SW 1271 (cell line): ENCODE results near the gene AFAP1.
A peak's percentile ranks its signal among the peaks of the same experiment; 100 is the strongest.

Experiments
- DNase-seq, 2 experiments: peaks; one replicate each; lab custom pipeline; 2025; lab: John Stamatoyannopoulos, UW

Gene AFAP1

GRCh38 chr4:7803992-7804755 is 135.5 kb downstream of the AFAP1 start:
- DNase-seq: peak; percentile 11 to 63

- DNase-seq: no peak
Observed at GRCh38 chr4:7803371-7803770, 136.3 kb downstream of the AFAP1 start.

- DNase-seq: peak; percentile 57 to 78
Observed at GRCh38 chr4:7802093-7802726, 137.5 kb downstream of the AFAP1 start.

GRCh38 chr4:7801641-7802040 is 138.0 kb downstream of the AFAP1 start:
- DNase-seq: no peak

- DNase-seq: no peak
Observed at GRCh38 chr4:7801001-7801400, 138.7 kb downstream of the AFAP1 start.

- DNase-seq: no peak
Observed at GRCh38 chr4:7800410-7800809, 139.3 kb downstream of the AFAP1 start.

- DNase-seq: no peak
Observed at GRCh38 chr4:7799736-7800135, 139.9 kb downstream of the AFAP1 start.

- DNase-seq: no peak
Observed at GRCh38 chr4:7799306-7799705, 140.4 kb downstream of the AFAP1 start.

- no peak for DNase-seq
Observed at GRCh38 chr4:7798178-7798995, 141.3 kb downstream of the AFAP1 start.

- DNase-seq: no peak
Observed at GRCh38 chr4:7797330-7797729, 142.3 kb downstream of the AFAP1 start.

GRCh38 chr4:7795983-7796382 is 143.7 kb downstream of the AFAP1 start:
- no peak for DNase-seq

- no peak for DNase-seq
Observed at GRCh38 chr4:7793186-7793585, 146.5 kb downstream of the AFAP1 start.

GRCh38 chr4:7792616-7793015 is 147.0 kb downstream of the AFAP1 start:
- DNase-seq: no peak

- no peak for DNase-seq
Observed at GRCh38 chr4:7790999-7791398, 148.7 kb downstream of the AFAP1 start.

- DNase-seq: no peak
Observed at GRCh38 chr4:7790023-7790422, 149.6 kb downstream of the AFAP1 start.

GRCh38 chr4:7788694-7789425 is 150.8 kb downstream of the AFAP1 start:
- DNase-seq: no peak

- no peak for DNase-seq
Observed at GRCh38 chr4:7788193-7788592, 151.5 kb downstream of the AFAP1 start.

- no peak for DNase-seq
Observed at GRCh38 chr4:7787681-7788141, 151.9 kb downstream of the AFAP1 start.

GRCh38 chr4:7787067-7787466 is 152.6 kb downstream of the AFAP1 start:
- DNase-seq: no peak

GRCh38 chr4:7786517-7786916 is 153.1 kb downstream of the AFAP1 start:
- no peak for DNase-seq

GRCh38 chr4:7786040-7786439 is 153.6 kb downstream of the AFAP1 start:
- no peak for DNase-seq

- DNase-seq: no peak
Observed at GRCh38 chr4:7785017-7785416, 154.6 kb downstream of the AFAP1 start.
